Spleen (tissue), 7 donors: ENCODE results near the gene ATOSA.

Experiments used
- POLR2A ChIP-seq, 3 donors: fragments of 450-650 bp; IDR thresholded peaks; one replicate each; pipeline ENCODE4 v1.5.1; 2017; ENCODE audit warnings: antibody characterized with exemption in 3 of 3, mild to moderate bottlenecking in 1 of 3
- POLR2AphosphoS5 ChIP-seq, 3 donors: sonication (generic); formaldehyde crosslinking; IDR thresholded peaks; one replicate each; pipeline ENCODE4 v1.5.1; 2017; ENCODE audit warnings: antibody characterized with exemption in 3 of 3
- TF ChIP-seq, protein P1 (sequence below), 11 experiments: fragments of 200-600 bp in 7 of 11; fragments of 450-650 bp in 4 of 11; sonication (generic) in 4 of 11; IDR thresholded peaks in 8 of 11; conservative IDR thresholded peaks in 3 of 11; 1 replicate in 7 of 11; 2 replicates in 4 of 11; pipeline versions ENCODE4 v1.4.0 to v1.8.0; 2016 to 2021; ENCODE audit warnings: antibody characterized with exemption in 11 of 11, inconsistent platforms in 4 of 11, mild to moderate bottlenecking in 1 of 11
- donor health status: DM: no; HTN: no; CAD: no; lungs with moderate emphysema.
- donor health status: DM: no; HTN: no; CAD: no.
- donor health status: DM: no; HTN: no; CAD: no.

DNA sequence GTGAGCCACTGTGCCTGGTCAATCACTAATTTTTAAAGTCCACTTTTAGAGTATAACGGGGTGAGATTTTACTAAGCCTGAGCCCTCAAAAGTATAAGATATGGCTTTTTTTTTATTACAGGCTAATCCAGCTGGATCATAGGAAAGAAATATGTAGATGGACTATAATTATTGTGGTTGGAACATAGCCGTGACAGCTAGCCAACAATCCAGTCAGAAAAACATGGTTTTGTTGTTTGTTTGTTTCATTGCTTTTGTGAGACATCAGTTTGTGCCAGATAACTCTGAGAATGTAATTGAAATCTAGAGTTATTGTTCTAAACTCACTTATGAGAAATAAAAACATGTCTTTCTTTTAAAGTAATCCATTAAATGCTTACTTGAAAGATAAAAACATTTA, 37.3 kb upstream of the ATOSA start:
- TF ChIP-seq, protein P1, sequence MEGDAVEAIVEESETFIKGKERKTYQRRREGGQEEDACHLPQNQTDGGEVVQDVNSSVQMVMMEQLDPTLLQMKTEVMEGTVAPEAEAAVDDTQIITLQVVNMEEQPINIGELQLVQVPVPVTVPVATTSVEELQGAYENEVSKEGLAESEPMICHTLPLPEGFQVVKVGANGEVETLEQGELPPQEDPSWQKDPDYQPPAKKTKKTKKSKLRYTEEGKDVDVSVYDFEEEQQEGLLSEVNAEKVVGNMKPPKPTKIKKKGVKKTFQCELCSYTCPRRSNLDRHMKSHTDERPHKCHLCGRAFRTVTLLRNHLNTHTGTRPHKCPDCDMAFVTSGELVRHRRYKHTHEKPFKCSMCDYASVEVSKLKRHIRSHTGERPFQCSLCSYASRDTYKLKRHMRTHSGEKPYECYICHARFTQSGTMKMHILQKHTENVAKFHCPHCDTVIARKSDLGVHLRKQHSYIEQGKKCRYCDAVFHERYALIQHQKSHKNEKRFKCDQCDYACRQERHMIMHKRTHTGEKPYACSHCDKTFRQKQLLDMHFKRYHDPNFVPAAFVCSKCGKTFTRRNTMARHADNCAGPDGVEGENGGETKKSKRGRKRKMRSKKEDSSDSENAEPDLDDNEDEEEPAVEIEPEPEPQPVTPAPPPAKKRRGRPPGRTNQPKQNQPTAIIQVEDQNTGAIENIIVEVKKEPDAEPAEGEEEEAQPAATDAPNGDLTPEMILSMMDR (IDR thresholded peaks at IDR 0.05 in 8 of 11, conservative IDR thresholded peaks at IDR 0.05 in 3 of 11): no peak
- TF ChIP-seq POLR2A (IDR thresholded peaks at IDR 0.05): no peak
- TF ChIP-seq POLR2AphosphoS5 (IDR thresholded peaks at IDR 0.05): no peak
